GM19438 (cell line): ENCODE measurements around the gene SLCO4A1.

ENCODE experiments used
- ATAC-seq: cut with Tn5 transposase; IDR thresholded peaks from one replicate; pipeline ENCODE4 v1.9.1; 2021; ENCODE audit warnings: low read depth; ENCODE audit not compliant: unreplicated experiment

Gene SLCO4A1

DNA sequence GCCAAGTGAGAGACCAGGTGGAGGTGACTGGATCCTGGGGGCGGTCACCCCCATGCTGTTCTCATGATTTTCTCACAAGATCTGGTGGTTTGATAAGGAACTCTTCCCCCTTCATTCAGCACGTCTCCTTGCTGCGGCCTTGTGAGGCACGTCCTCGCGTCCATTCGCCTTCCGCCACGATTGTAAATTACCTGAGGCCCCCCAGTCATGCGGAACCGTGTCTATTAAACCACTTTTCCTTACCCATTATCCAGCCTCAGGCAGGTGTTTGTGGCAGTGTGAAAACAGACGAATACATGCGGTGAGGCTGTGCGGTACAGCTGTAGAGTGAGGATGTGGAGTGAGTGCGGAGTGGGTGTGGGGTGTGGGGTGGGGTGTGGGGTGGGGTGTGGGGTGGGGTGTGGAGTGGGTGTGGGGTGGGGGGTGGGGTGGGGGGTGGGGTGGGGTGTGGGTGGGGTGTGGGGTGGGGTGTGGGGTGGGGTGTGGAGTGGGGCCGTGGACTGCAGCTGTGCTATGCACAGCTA lies 54.2 kb downstream of the SLCO4A1 start:
- ATAC-seq = no peak

DNA sequence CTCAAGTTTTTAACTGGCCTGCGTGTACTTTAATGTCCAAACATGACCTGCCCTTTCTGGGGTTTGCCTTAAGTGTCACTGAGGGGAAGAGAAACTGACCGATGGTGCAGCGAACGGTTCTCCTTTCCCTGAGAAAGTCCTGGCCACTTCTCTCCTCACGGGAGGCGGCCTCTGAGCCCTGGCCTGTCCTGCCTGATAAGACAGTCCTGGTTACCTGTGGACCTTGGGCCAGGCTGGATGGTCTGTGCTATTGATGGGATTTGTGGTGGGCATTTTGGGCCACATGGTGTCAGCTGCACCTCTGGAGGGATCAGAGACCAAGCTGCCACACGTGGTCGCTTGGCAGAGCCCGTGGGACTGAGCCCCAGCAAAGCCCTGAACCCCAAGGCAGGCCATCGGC lies 54.7 kb downstream of the SLCO4A1 start:
- ATAC-seq = no peak

GRCh38 chr20:62697468-62697912 lies 55.2 kb downstream of the SLCO4A1 start:
- no peak for ATAC-seq

- no peak for ATAC-seq
These were observed 55.9 kb downstream of the SLCO4A1 start for GRCh38 chr20:62698231-62698630.

GRCh38 chr20:62699296-62699695 lies 57.0 kb downstream of the SLCO4A1 start:
- no peak for ATAC-seq

GRCh38 chr20:62699741-62700140 lies 57.4 kb downstream of the SLCO4A1 start:
- no peak for ATAC-seq

GRCh38 chr20:62700261-62700930 lies 58.1 kb downstream of the SLCO4A1 start:
- no peak for ATAC-seq

- no peak for ATAC-seq
These were observed 59.1 kb downstream of the SLCO4A1 start for GRCh38 chr20:62701161-62702012.

DNA sequence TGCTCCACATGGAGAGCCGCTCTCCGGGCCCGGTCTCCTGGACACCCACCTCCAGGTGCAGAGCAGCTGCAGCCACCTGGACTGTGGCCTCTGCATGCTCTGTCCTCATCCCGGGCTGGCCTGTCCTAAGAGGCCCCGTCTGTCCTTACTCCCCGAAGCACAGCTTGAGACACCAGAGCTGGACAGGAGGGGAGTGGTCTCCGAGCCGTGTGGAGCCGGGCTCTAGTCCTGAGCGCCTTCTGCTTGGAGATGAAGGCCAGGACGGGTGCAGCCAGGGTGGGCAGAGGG lies 59.7 kb downstream of the SLCO4A1 start:
- no peak for ATAC-seq

- no peak for ATAC-seq
These were observed 60.9 kb downstream of the SLCO4A1 start for GRCh38 chr20:62702895-62703852.

DNA sequence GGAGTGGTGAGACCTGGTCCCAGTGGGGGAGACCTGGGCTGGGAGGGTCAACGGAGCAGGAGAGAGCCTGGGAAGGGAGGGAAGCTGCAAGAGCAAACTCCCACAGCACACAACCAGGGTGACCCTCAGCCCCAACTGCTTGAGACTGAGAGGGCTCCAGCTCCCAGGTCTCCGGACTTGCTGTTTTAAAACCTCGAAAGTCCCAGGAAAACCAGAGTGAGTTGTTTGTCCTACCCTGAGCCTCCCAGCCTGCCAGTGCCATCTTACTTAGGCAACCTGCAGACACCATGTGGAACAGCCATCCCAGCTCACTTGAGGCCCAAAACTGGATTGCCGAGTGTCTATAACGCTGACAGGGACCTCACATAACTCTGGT lies 61.5 kb downstream of the SLCO4A1 start:
- no peak for ATAC-seq

DNA sequence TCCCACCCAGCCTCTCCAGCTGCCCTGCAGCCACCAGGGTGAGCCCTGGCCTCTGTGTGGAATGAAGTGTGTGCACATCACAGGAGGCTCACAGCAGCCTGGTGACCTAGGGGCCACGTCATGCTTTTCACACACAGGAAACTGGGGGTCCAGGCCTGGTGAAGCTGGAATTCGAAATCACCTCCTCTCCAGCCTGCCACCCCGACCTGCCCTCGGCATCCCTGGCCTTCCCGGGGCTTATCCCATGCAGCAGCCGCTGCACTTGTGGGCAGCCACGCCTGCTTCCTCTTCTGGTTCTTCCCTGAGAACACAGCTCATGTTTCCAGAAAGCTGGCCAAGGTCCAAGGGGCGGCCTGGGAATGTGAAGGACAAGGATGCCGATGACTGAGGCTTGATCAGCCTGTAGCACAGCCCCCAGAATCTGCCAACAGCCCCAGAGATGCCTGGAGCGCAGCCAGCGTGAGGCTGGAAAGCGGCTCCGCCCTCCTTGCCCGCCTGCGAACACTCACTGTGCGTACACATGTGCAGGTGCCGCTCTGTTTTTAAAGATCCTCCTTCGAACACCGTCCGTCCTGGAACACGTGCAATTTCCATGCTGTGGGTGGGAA lies 62.1 kb downstream of the SLCO4A1 start:
- no peak for ATAC-seq

- no peak for ATAC-seq
These were observed 63.3 kb downstream of the SLCO4A1 start for GRCh38 chr20:62705627-62706026.

- ATAC-seq = no peak
These were observed 64.0 kb downstream of the SLCO4A1 start for GRCh38 chr20:62706344-62706743.

DNA sequence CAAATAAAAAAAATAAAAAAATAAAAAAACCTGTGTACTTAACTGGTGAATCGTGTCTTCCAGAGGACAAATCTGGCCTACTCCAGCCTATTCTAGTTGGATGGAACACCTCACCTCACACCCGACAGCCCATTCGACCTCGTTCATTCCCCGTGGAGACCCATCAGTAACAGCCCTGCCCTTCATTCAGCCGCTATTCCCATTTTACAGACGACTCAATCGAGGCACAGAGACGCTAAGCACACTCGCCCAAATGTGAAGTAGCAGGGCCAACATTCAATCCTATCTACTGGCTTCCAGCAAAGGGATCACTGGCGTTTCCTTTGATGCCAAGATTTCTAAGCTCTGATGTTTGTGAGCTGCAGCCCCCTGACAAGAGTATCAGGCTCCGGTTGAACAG lies 64.6 kb downstream of the SLCO4A1 start:
- no peak for ATAC-seq

DNA sequence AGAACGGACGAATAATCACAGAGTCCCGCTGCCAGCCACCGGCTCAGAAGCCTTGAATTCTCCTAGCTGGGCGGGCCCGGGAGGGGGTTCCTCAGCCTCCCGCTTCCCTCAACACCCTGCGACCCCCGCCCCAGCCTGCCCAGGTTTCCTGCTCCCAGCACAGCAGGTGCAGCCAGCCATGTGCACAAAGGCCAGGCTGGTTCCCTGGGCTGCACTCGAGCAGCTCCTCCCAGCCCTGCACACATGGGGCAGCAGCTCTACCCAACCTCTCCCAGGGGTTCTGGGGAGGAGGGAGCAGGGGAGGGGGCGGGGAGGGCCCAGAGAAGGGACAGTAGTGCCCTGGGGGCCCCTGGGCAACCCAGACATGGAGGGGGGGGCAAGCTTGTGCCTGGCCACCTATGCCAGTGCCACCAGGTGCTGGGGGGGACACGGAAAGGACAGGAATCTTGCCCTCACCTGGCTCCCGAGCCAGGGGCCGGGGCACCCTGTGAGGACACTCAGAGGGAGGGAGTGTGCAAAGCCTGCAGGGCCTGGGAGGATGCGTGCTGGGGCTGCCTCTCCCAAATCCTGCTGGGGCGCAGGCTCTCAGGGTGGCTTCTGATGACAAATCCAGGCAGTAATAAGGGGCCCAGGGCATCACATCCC lies 65.1 kb downstream of the SLCO4A1 start:
- no peak for ATAC-seq

- no peak for ATAC-seq
These were observed 65.7 kb downstream of the SLCO4A1 start for GRCh38 chr20:62707921-62708521.

DNA sequence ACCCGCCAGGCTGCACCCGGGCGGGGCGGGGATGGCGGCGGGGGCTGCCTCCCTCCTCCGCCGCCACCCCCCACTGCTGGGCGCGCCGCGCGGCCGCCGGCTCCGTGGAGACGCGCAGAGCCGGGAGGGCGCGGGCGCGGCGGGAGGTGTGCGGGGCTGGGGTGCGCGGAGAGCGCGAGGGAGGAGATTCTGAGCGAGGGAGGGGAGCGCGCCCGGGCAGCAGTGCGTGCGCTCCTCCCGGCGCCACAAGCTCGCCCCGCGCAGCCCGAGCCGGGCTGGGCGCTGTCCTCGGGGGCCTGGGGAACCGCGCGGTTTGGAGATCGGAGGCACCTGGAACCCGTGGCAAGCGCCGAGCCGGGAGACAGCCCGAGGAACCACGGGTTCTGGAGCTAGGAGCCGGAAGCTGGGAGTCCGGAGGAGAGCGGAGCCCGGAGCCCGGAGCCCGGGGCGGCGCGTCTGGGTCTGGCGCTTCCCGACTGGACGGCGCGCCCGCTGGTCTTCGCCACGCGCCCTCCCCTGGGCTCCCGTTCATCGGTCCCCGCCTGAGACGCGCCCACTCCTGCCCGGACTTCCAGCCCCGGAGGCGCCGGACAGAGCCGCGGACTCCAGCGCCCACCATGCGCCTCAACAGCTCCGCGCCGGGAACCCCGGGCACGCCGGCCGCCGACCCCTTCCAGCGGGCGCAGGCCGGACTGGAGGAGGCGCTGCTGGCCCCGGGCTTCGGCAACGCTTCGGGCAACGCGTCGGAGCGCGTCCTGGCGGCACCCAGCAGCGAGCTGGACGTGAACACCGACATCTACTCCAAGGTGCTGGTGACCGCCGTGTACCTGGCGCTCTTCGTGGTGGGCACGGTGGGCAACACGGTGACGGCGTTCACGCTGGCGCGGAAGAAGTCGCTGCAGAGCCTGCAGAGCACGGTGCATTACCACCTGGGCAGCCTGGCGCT lies 66.6 kb downstream of the SLCO4A1 start, which contains the start of gene NTSR1:
Gene NTSR1, plus strand, starts transcription at position 246 of the 946 bp plus-strand sequence. Its CDS starts 372 bp downstream, at position 618.
- no peak for ATAC-seq
